ENCODE results near the gene ZNF516. TPM values are rescaled to one million over a fixed set of nuclear protein-coding genes. Genes with fewer than 3 reads are reported as not detected.

Gene ZNF516
- total and polyA plus RNA-seq, 2 of the 4 experiments (the other 2 are of a cell fraction) = 7.9 to 16.9 TPM

DNA sequence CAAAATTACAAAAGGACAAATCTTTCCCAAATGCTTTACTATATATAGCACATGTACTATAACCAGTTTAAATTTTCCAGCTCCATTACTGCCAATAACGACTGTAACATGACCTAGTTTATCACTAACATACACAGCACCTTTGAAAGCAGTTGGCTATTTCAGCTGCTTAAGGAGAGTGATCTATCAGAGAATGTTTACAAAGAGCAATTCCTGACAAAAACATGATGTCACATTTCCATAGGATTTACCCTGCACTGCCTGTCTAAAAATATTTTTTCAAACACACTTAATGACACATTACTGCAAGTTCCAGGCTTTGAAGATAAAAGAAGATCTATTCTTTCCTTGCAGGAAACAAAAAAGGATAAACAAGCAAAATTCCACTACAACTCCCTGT is 40.6 kb downstream of the ZNF516 start (continued):
- TF ChIP-seq MXI1 (IDR thresholded peaks at IDR 0.05; ENCODE audit: borderline replicate concordance, low read depth, low read length) (no peak), BHLHE40 (IDR thresholded peaks at IDR 0.05; ENCODE audit: low read depth, low read length) (no peak), RAD21 (IDR thresholded peaks at IDR 0.05; ENCODE audit: low read length) (no peak)
- TF ChIP-seq, protein P1, sequence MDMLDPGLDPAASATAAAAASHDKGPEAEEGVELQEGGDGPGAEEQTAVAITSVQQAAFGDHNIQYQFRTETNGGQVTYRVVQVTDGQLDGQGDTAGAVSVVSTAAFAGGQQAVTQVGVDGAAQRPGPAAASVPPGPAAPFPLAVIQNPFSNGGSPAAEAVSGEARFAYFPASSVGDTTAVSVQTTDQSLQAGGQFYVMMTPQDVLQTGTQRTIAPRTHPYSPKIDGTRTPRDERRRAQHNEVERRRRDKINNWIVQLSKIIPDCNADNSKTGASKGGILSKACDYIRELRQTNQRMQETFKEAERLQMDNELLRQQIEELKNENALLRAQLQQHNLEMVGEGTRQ (IDR thresholded peaks at IDR 0.05; ENCODE audit: low read depth, low read length) = no peak

DNA sequence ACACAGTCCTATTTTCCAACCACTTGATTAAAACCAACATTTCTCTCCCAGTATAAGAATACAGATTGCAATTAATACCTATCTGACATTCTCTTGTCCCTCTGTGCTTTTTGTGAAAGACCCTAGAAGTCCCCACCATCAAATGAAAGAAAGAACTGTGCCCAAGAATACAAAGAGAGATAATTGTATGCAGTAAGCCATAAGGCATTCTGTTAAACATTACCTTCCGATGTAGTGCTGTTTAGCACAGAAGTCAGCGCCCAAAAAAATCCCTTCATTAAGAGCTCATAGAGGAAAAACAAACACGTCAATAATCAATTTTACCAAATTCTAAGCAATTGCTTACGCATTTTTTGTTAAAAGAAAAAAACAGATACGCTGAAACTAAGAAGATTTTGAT is 41.1 kb downstream of the ZNF516 start:
- H3K56ac ChIP-seq (ENCODE audit: extremely low read depth, insufficient read depth, low read length) = no peak overlapping the region
- in situ Hi-C loops (cut with MboI; ENCODE audit: low sequenced_read_pairs) (loop anchor here (25.0 kb wide), 1 partner anchor 658 kb away; no protein-coding TSS in a partner anchor), intact Hi-C loops (cut with micrococcal nuclease) (loop anchor here (5.0 kb wide), 1 partner anchor 37 kb away; no protein-coding TSS in a partner anchor), dilution Hi-C loops (cut with HindIII; ENCODE audit: low sequenced_read_pairs, unreplicated experiment) (no loop called here)
- peaks cover 76% of the 10 kb centered on the region for H4K20me1 ChIP-seq (ENCODE audit: insufficient read depth, low read length)
- POLR2A ChIA-PET (ENCODE audit: unreplicated experiment) = interaction anchor here (0.6 kb wide), 1 partner anchor 31 kb away, joined by 4 read pairs; no protein-coding TSS in a partner anchor
- H3K9ac ChIP-seq (ENCODE audit: low read depth, low read length) = no peak overlapping the region
- H3K4me1 ChIP-seq (ENCODE audit: control insufficient read depth, insufficient read depth, low read length) = peaks cover 46% of the 10 kb centered on the region
- no CpG with 5 or more reads among the region's 5 CpGs for WGBS, 2 experiments (ENCODE audit: extremely low coverage in 2 of 2, insufficient read length in 1 of 2)
- no peak overlapping the region for H3K4me3 ChIP-seq (ENCODE audit: insufficient read depth, low read depth, low read length)
- H3K79me1 ChIP-seq (ENCODE audit: low read depth in 1 of 2, low read length in 2 of 2) = peaks cover 34 to 84% of the 10 kb centered on the region in 2 experiments
- H3K23ac ChIP-seq (ENCODE audit: low read depth, low read length) = no peak overlapping the region
- no peak overlapping the region for H3K27ac ChIP-seq (ENCODE audit: insufficient read depth, low read length)
- H2AK9ac ChIP-seq (replicated peaks; ENCODE audit: low read depth, low read length, poor library complexity) = no peak overlapping the region
- no peak overlapping the region for H4K5ac ChIP-seq (ENCODE audit: low read depth, low read length)
- no peak overlapping the region for H3K14ac ChIP-seq (replicated peaks; ENCODE audit: low read depth, low read length)
- no peak overlapping the region for H2AK5ac ChIP-seq (ENCODE audit: low read depth, low read length)
- H2BK5ac ChIP-seq (ENCODE audit: low read depth, low read length, poor library complexity, severe bottlenecking) = no peak overlapping the region
- no peak for TF ChIP-seq BHLHE40 (IDR thresholded peaks at IDR 0.05; ENCODE audit: low read depth, low read length)
- H4K8ac ChIP-seq (ENCODE audit: low read depth in 2 of 2, low read length in 2 of 2) = no peak overlapping the region
- DNase-seq = no peak
- H3K27me3 ChIP-seq (ENCODE audit: control insufficient read depth, insufficient read depth, low read length) = no peaks in the 10 kb centered on the region
- H2BK15ac ChIP-seq (ENCODE audit: low read depth, low read length) = no peak overlapping the region
- peaks cover 37% of the 10 kb centered on the region for H3K9me1 ChIP-seq (ENCODE audit: insufficient read depth, low read length)
- H3K4me2 ChIP-seq (ENCODE audit: low read depth, low read length) = no peak overlapping the region
- BruUV-seq (replicated peaks) = no TSS peak
- CTCF ChIA-PET = no interaction called here
- peaks cover 4% of the 10 kb centered on the region for H3K36me3 ChIP-seq (ENCODE audit: control insufficient read depth, insufficient read depth, low read length)
- no peak overlapping the region for H4K91ac ChIP-seq (ENCODE audit: insufficient read depth, low read depth, low read length)
- no peak overlapping the region for H3K4ac ChIP-seq (ENCODE audit: low read depth, low read length)
- no peak for ATAC-seq (ENCODE audit: low read depth)
- no peaks in the 10 kb centered on the region for H3K9me3 ChIP-seq (ENCODE audit: control insufficient read depth, insufficient read depth, low read length)
- H2BK120ac ChIP-seq (ENCODE audit: low read depth, low read length) = no peak overlapping the region
- no peak overlapping the region for H3K18ac ChIP-seq (ENCODE audit: low read depth, low read length)
- no peak overlapping the region for H2BK20ac ChIP-seq (ENCODE audit: low read depth, low read length)
- no peak overlapping the region for H2AFZ ChIP-seq (replicated peaks; ENCODE audit: low read length, poor library complexity)
